Activated CD4-positive, alpha-beta memory T cell treated with anti-CD3 and anti-CD28 coated beads, Interleukin-2, amount 10 ng/mL, durations not matched to agents 7 days and 5 days (primary cell): Measurements from ENCODE around the gene SEMA4D. TPM values are rescaled to one million over a fixed set of nuclear protein-coding genes. Genes with fewer than 3 reads are reported as not detected.
A peak's percentile ranks its signal among the peaks of the same experiment; 100 is the strongest.

Experiments
- CTCF ChIA-PET: fragments of 350-600 bp; sonication (Branson Sonifier 250); formaldehyde crosslinking; loops from one replicate; lab custom pipeline; 2021; ENCODE audit warnings: antibody characterized with exemption, inconsistent platforms; lab: Charles Lee
- POLR2A ChIA-PET: fragments of 350-600 bp; sonication (Branson Sonifier 250); formaldehyde crosslinking; loops from one replicate; lab custom pipeline; 2021; ENCODE audit warnings: antibody characterized with exemption; lab: Charles Lee
- DNase-seq: peaks from one replicate; pipeline ENCODE4 v3.0.0-alpha.2; 2020
- H3K27ac Mint-ChIP-seq: one replicate; pipeline ENCODE4 v1.8.0; 2021; ENCODE audit warnings: mild to moderate bottlenecking, mixed read lengths
- H3K27me3 Mint-ChIP-seq: one replicate; pipeline ENCODE4 v1.8.0; 2021; ENCODE audit warnings: mixed read lengths
- H3K36me3 Mint-ChIP-seq: one replicate; pipeline ENCODE4 v1.8.0; 2021; ENCODE audit warnings: low read depth, mixed read lengths
- H3K4me1 Mint-ChIP-seq: one replicate; pipeline ENCODE4 v1.8.0; 2021; ENCODE audit warnings: mixed read lengths
- H3K4me3 Mint-ChIP-seq: one replicate; pipeline ENCODE4 v1.8.0; 2021; ENCODE audit warnings: mild to moderate bottlenecking, mixed read lengths
- H3K9me3 Mint-ChIP-seq: one replicate; pipeline ENCODE4 v1.8.0; 2021; ENCODE audit warnings: mixed read lengths
- total RNA-seq, 2 experiments: library from RNA; stranded (reverse); gene quantifications; one replicate each; pipeline ENCODE4 v1.2.3, GENCODE V29; 2021

The SEMA4D gene
- total RNA-seq, 2 experiments from 2014 or later, result 339 to 350 TPM

DNA sequence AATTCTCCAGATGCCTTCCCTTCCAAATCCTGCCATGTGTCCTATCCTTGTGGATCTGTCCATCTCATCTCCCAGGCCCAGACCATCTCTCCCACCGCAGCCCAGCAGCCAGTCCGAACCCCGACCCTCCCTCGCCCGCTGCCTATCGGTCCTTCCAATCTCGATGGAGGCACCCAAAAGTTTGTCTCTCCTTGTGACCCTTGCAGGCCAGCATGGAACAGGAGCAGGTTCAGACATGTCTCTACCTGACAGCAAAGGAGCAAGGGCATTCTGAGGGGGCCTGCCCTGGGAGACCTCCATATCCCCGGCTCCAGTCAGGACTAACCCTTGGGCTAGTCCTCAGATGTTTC lies 51.0 kb downstream of the SEMA4D start:
- CTCF ChIA-PET, result interaction anchor here (1.3 kb wide), 1 partner anchor 102 kb away, joined by 3 read pairs; no protein-coding TSS in a partner anchor

DNA sequence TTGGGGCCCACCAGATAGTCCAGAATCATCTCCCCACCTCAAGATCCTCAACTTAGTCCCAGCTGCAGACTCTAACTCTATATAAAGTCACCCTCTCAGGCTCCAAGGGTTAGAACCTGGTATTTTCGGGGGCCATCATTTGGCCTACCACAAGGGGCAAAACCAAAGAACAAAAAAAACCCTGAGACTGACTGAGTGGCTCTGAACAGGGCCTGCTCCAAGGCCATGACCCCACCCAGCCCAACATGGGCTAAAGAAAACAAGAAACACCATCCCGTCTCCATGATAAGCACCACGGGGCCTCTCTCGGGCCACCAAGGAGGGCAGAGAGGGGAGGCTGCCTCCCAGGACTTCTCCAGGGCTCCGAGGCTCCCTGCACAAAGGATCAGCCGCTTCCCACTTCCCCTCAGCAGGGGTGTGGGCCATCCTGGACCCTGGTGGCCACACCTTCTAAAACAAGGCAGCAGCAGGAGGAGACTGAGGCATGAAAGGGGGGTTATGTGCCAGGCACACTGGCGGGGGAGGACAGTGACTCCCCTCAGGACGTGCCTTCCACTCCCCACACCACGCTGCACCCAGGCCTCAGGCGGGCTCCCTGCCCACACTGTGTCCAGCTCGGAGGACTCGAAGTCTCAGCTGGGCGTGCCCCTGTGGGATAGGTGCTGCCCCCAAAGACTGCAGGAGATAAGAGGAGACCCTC lies 51.5 kb downstream of the SEMA4D start:
- H3K27ac Mint-ChIP-seq, result peak overlapping the region; percentile 73
- POLR2A ChIA-PET, result interaction anchor here (1.3 to 3.6 kb wide), 3 partner anchors 8 to 77 kb away, joined by 3 to 12 read pairs (median 4); no protein-coding TSS in a partner anchor
- no peaks in the 10 kb centered on the region for H3K9me3 Mint-ChIP-seq
- H3K4me1 Mint-ChIP-seq, result peaks cover 93% of the 10 kb centered on the region
- peaks cover 77% of the 10 kb centered on the region for H3K36me3 Mint-ChIP-seq
- H3K27me3 Mint-ChIP-seq, result no peaks in the 10 kb centered on the region
- no peak overlapping the region for H3K4me3 Mint-ChIP-seq
- DNase-seq, result no peak
- CTCF ChIA-PET, result interaction anchor here (0.9 to 1.3 kb wide), 2 partner anchors 9 to 102 kb away, joined by 3 to 4 read pairs; no protein-coding TSS in a partner anchor

More for the DNA sequence above, 51.0 kb downstream of the SEMA4D start:
- peaks cover 79% of the 10 kb centered on the region for H3K36me3 Mint-ChIP-seq
- H3K27me3 Mint-ChIP-seq, result no peaks in the 10 kb centered on the region
- H3K4me1 Mint-ChIP-seq, result peaks cover 92% of the 10 kb centered on the region
- no peak for DNase-seq
- POLR2A ChIA-PET, result interaction anchor here (1.3 kb wide), 1 partner anchor 9 kb away, joined by 3 read pairs; no protein-coding TSS in a partner anchor
- H3K27ac Mint-ChIP-seq, result peak overlapping the region; percentile 14
- H3K4me3 Mint-ChIP-seq, result no peak overlapping the region
- no peaks in the 10 kb centered on the region for H3K9me3 Mint-ChIP-seq

DNA sequence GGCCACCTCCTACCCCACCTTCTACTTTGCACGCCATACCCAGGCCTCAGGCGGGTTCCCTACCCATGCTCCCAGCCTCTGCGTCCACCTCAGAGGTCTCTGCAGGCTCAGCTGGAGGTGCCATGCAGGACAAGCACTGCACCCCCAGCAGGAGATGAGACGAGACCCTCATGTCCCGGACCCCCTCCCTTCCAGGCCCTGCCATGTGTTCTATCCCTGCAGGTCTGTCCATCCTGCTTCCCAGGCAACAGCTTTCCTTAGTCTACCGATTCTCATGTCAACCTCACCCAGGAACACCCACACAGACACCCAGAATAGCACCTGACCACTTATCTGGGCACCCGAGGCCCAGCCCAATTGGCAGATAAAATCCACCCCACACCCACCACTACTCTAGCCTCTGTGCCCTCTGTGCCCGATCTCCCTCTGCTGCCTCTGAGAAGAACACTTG lies 52.1 kb downstream of the SEMA4D start:
- Mint-ChIP-seq H3K9me3 (no peaks in the 10 kb centered on the region), H3K4me3 (no peak overlapping the region), H3K27ac (peak overlapping the region; percentile 73), H3K4me1 (peaks cover 93% of the 10 kb centered on the region), H3K27me3 (no peaks in the 10 kb centered on the region), H3K36me3 (peaks cover 76% of the 10 kb centered on the region)
- DNase-seq, result no peak
- POLR2A ChIA-PET, result interaction anchor here (1.1 to 3.6 kb wide), 5 partner anchors 10 to 103 kb away, joined by 3 to 12 read pairs (median 4); no protein-coding TSS in a partner anchor
- CTCF ChIA-PET, result interaction anchor here (0.7 to 0.9 kb wide), 2 partner anchors 10 to 103 kb away, joined by 3 to 4 read pairs; no protein-coding TSS in a partner anchor

DNA sequence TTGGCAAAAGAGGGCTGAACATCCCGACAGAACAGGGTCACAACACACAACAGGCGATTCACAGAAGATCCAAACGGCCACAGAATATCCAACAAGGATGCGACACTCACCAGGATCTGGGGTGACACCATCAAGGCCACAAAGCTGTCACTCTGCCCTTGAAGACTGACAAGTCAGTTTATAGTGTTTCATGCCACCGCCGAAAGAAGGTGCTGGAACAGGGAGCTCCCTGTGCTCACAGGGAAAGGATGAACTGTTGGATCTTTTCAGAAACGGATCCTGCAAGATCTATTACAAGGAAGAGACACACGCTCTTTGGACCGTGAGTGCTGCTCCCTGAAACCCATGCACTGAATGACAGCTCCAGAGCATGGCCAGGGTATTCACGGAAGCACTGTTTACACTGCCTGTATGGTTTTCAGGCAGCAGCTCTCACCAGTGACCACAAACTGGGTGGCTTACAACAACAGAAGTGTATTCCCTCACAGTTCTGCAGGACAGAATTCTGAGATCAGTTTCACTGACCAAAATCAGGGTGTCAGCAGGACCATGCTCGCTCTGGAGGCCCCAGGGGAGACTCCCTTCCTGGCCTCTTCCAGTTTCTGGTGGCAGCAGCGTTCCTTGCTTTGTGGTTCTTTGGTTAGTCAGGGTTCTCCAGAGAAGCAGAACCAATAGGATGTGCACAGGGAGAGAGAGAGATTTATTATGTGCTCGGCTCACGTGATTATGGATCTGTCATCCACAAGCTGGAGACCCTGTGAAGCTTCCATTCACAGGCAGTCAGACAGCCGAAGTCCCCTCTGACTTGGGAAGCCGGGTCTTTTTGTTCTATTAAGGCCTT lies 52.8 kb downstream of the SEMA4D start:
- Mint-ChIP-seq H3K27me3 (no peaks in the 10 kb centered on the region), H3K36me3 (peaks cover 76% of the 10 kb centered on the region), H3K4me1 (peaks cover 93% of the 10 kb centered on the region), H3K4me3 (no peak overlapping the region), H3K27ac (peak overlapping the region; percentile 73), H3K9me3 (no peaks in the 10 kb centered on the region)
- ChIA-PET CTCF (interaction anchor here (0.7 to 2.0 kb wide), 5 partner anchors 10 to 104 kb away, joined by 3 to 13 read pairs (median 4); no protein-coding TSS in a partner anchor), POLR2A (interaction anchor here (1.1 to 3.6 kb wide), 9 partner anchors 11 to 104 kb away, joined by 3 to 12 read pairs (median 5); no protein-coding TSS in a partner anchor)
- DNase-seq, result no peak

DNA sequence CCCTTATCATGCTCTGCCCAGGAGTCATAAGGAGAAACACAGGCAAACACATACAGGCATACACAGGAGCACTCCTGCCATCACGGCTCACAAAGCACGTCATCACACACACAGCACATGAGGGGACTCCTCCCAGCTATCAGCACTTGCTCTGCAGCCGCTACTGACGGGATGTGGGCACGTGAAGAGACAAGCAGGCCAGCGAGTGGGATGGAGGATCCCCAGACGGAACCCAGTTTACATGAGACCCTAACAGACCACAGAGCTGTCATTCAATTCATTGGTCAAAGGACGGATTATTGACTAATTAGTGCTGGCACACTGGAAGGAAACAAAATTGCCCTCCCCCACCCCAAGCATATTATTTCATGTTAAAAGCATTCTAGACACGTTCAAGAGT lies 53.6 kb downstream of the SEMA4D start:
- H3K27me3 Mint-ChIP-seq, result no peaks in the 10 kb centered on the region
- ChIA-PET POLR2A (interaction anchor here (1.3 to 3.6 kb wide), 8 partner anchors 12 to 105 kb away, joined by 3 to 12 read pairs (median 6); no protein-coding TSS in a partner anchor), CTCF (interaction anchor here (1.2 to 2.0 kb wide), 3 partner anchors 13 to 105 kb away, joined by 3 to 13 read pairs (median 6); no protein-coding TSS in a partner anchor)
- H3K9me3 Mint-ChIP-seq, result no peaks in the 10 kb centered on the region
- peaks cover 76% of the 10 kb centered on the region for H3K36me3 Mint-ChIP-seq
- H3K27ac Mint-ChIP-seq, result peak overlapping the region; percentile 73
- H3K4me1 Mint-ChIP-seq, result peaks cover 93% of the 10 kb centered on the region
- H3K4me3 Mint-ChIP-seq, result no peak overlapping the region
- peak; percentile 63 for DNase-seq

DNA sequence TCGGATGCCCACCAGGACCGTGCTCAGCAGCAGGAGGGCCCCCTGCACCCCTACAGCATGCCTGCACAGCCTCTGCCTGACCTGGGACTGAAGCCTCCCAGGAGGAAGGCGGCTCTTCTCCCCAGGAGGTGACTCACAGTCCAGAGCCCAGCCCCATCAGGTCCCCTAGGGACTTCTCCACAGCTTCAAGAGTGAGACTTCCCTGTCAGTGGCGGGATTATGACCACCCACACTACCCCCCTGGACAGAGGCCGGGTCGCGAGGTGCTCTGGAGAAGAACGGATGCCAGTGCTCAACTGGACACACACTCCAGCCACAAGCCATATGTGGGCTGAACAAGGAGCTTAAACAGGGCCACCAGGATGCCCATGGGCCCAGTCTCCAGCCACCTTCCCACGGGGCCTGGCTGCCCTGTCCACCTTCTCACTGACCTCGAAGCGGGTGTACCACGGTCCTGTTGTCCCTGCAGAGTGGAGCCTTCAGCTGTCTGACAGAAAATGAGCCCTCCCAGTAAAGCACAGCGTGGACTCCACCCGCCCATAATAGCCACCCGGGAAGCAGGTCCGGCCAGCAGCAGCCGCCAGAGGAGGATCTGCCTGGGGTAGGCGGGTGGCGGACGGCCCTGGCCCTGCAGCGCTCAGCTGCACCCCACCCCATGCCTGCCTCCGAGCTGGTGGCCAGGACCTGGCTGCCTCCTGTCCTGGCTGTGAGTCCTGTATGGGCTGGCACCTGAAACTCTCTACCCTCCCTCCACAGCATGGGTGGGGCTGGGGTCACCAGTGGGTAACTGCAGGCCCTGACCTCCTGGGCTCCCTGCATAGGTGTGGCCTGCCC lies 54.7 kb downstream of the SEMA4D start:
- H3K36me3 Mint-ChIP-seq, result peaks cover 71% of the 10 kb centered on the region
- CTCF ChIA-PET, result interaction anchor here (1.1 to 2.0 kb wide), 2 partner anchors 14 to 106 kb away, joined by 4 to 13 read pairs; no protein-coding TSS in a partner anchor
- no peak overlapping the region for H3K4me3 Mint-ChIP-seq
- POLR2A ChIA-PET, result interaction anchor here (1.0 to 3.6 kb wide), 6 partner anchors 13 to 80 kb away, joined by 3 to 12 read pairs (median 4); no protein-coding TSS in a partner anchor
- H3K27me3 Mint-ChIP-seq, result no peaks in the 10 kb centered on the region
- no peak for DNase-seq
- no peaks in the 10 kb centered on the region for H3K9me3 Mint-ChIP-seq
- peaks cover 88% of the 10 kb centered on the region for H3K4me1 Mint-ChIP-seq
- H3K27ac Mint-ChIP-seq, result no peak overlapping the region

DNA sequence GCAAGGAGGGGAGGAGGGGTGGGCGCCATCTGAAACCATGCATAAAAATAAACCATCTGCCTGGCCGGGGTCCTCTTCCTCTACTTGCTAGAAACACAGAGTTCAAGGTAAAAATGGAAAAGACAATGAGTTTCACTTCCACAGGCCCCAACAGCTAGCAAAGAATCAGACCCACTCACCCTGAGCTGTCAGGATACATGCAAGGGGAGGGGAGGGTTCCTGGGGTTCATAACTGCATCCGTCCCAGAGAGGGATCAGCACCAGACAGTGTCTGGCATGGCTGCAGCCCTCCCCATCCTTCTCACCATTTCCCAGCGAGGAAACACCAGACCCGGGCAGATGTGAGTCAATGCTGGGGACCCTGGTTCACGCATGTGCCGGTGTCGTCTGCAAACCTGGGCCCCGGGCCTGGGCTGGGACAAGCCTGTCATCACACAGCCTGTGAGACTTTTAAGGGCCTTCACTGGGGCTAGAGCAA lies 55.4 kb downstream of the SEMA4D start:
- H3K4me3 Mint-ChIP-seq, result no peak overlapping the region
- CTCF ChIA-PET, result interaction anchor here (1.1 kb wide), 1 partner anchor 106 kb away, joined by 4 read pairs; no protein-coding TSS in a partner anchor

DNA sequence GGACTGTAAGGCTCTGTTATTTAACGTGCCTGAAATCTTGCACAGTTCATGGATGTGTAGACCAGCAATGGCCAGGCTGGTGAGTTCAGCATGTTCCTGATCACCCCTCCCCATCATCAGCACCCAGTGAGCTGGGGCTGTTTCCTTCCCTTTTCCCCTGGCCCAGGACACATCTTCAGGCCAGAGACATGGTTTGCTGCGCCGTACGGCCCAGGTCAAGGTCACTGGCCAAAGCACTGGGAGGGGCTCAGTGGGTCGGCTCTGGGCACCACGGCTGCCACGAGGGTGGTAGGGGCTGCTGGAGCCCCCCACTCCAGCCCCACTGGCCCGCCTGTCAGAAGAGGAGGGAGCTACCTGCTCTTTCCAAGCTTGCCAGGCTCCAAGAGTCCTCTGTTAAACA lies 55.9 kb downstream of the SEMA4D start:
- Mint-ChIP-seq H3K9me3 (no peaks in the 10 kb centered on the region), H3K4me3 (no peak overlapping the region), H3K4me1 (peaks cover 91% of the 10 kb centered on the region), H3K36me3 (peaks cover 75% of the 10 kb centered on the region), H3K27ac (peak overlapping the region; percentile 44), H3K27me3 (no peaks in the 10 kb centered on the region)
- ChIA-PET POLR2A (interaction anchor here (1.0 to 2.5 kb wide), 6 partner anchors 8 to 94 kb away, joined by 3 to 13 read pairs (median 3); no protein-coding TSS in a partner anchor), CTCF (interaction anchor here (2.8 kb wide), 1 partner anchor 107 kb away, joined by 12 read pairs; no protein-coding TSS in a partner anchor)
- no peak for DNase-seq

More for the DNA sequence above, 55.4 kb downstream of the SEMA4D start:
- DNase-seq, result no peak
- Mint-ChIP-seq H3K36me3 (peaks cover 77% of the 10 kb centered on the region), H3K4me1 (peaks cover 91% of the 10 kb centered on the region), H3K27me3 (no peaks in the 10 kb centered on the region), H3K9me3 (no peaks in the 10 kb centered on the region), H3K27ac (peak overlapping the region; percentile 26)
- POLR2A ChIA-PET, result interaction anchor here (1.0 to 3.6 kb wide), 5 partner anchors 13 to 40 kb away, joined by 3 to 12 read pairs (median 3); no protein-coding TSS in a partner anchor

DNA sequence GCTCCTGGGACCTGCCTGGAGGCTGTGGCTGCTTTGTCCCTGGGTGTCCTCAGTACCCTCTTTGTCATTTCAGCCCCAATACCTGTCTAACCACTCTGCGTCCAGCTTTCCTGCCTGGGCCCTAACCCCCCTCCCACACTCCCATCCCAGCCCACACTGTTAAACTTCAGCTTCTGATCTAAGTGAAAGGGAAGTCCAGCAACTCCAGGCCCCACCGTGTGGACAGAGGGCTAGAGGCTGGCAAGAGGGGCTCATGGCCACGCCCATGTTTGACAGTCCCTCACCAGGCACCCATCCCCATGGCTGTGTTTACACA lies 56.3 kb downstream of the SEMA4D start:
- Mint-ChIP-seq H3K27me3 (no peaks in the 10 kb centered on the region), H3K4me1 (peaks cover 91% of the 10 kb centered on the region), H3K36me3 (peaks cover 73% of the 10 kb centered on the region), H3K27ac (peak overlapping the region; percentile 44), H3K9me3 (no peaks in the 10 kb centered on the region), H3K4me3 (no peak overlapping the region)
- DNase-seq, result no peak
- ChIA-PET POLR2A (interaction anchor here (0.7 to 2.8 kb wide), 9 partner anchors 8 to 94 kb away, joined by 3 to 15 read pairs (median 3); no protein-coding TSS in a partner anchor), CTCF (interaction anchor here (2.8 kb wide), 1 partner anchor 107 kb away, joined by 12 read pairs; no protein-coding TSS in a partner anchor)

DNA sequence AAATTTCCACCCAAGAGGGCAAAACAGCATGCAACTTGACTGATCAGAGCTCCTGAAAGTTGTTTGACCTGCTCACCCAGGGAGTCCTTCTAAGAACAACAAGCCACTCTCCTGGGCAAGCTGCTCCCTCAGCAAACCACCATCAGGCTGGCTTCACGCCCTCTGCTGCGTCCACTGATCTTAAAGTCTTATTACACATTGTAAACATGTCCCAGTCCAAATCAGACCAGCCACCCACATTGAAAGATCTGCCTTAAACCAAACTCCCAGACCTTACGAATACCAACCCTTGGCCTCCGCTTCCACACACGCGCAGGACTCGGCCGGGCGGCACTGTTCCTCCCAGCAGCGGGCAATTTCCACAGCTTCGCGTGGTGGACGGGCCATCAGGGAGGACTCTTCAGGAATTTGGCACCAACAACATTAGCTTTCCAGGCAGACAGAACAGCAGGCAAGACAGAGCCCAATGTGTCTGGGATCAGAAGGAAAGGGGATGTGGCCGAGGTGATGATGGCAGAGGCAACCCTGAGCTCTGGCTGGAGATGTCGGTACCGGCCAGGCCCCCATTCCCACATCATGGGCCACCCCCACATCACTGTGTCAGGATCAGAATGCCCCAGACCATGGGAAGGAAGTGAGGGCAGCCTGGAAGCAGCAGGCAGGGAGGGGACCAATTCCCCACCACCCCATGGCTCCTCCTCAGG lies 56.8 kb downstream of the SEMA4D start:
- H3K27me3 Mint-ChIP-seq, result no peaks in the 10 kb centered on the region
- no peak for DNase-seq
- H3K4me1 Mint-ChIP-seq, result peaks cover 92% of the 10 kb centered on the region
- peak overlapping the region; percentile 69 for H3K27ac Mint-ChIP-seq
- no peaks in the 10 kb centered on the region for H3K9me3 Mint-ChIP-seq
- ChIA-PET CTCF (interaction anchor here (1.1 to 2.8 kb wide), 3 partner anchors 10 to 107 kb away, joined by 4 to 12 read pairs (median 7); no protein-coding TSS in a partner anchor), POLR2A (interaction anchor here (0.7 to 2.8 kb wide), 12 partner anchors 9 to 93 kb away, joined by 3 to 15 read pairs (median 4); no protein-coding TSS in a partner anchor)
- no peak overlapping the region for H3K4me3 Mint-ChIP-seq
- peaks cover 74% of the 10 kb centered on the region for H3K36me3 Mint-ChIP-seq
